Hematopoietic multipotent progenitor cell treated with erythropoietin and hydrocortisone succinate and interleukin-3 and kit ligand, for 4 days (in vitro differentiated cells): ENCODE measurements around the gene PNPLA3.
"Not testable (repeated sequence)": the region's sequence is repeated elsewhere in the genome, so short reads cannot be mapped to it uniquely, and the experiment has no call there.

ENCODE experiments used
- DNase-seq: peaks from one replicate; pipeline ENCODE4 v3.0.0-alpha.2; 2015

PNPLA3 gene

GRCh38 chr22:43890901-43891331 lies 32.7 kb upstream of the PNPLA3 start:
- DNase-seq: no peak

DNA sequence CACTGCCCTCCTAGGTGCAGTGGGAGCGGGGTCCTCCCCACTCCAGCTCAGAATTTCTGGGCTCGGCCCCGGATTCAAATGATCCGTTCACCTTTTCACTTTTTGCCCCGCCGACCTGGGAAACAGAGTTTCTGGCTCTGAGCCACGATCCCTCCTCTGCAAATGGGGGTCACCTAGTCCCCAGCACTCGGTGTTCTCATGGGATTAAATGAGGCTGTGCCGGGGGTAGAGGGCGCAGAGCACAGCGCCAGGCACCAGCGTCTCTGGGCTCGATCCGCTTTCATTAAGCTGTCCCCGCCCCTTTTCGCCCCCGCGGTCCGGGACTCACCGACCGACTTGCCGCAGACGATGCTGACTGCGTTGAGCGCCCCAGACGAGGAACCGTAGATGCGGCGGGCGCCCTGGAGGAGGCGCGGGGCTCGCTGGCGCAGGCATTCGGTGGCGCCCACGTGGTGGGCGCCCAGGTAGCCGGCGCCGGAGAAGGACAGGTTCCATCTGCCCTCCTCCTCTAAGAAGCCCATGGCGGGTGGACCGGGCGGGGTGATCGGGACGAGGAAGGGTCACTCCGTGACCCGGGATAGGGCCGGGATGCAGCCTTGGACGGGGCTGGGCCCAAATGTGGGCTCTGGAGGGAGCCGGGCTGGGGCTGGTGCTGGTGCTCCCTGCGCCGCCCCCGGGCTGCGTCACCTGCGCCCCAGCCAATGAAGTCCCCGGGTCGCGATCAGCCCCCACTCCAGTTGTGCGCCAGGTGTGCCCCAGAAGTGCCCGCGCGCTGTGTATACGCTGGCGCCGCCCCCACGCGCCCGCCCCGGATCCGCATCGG lies 32.0 kb upstream of the PNPLA3 start, which contains the start of gene PNPLA5:
Gene PNPLA5 (minus strand): TSS at position 654 of the 823 bp plus-strand sequence. CDS start 133 bp downstream, at position 521.
- peak; percentile 18 for DNase-seq

- DNase-seq: no peak
Observed at GRCh38 chr22:43892183-43892894, 31.3 kb upstream of the PNPLA3 start.

GRCh38 chr22:43893266-43893665 lies 30.3 kb upstream of the PNPLA3 start:
- DNase-seq: no peak

GRCh38 chr22:43894122-43894521 lies 29.5 kb upstream of the PNPLA3 start:
- DNase-seq: no peak

GRCh38 chr22:43895986-43896645 lies 27.5 kb upstream of the PNPLA3 start:
- peak; percentile 18 for DNase-seq

- DNase-seq: no peak
Observed at GRCh38 chr22:43897751-43898261, 25.8 kb upstream of the PNPLA3 start.

- no peak for DNase-seq
Observed at GRCh38 chr22:43900206-43900605, 23.4 kb upstream of the PNPLA3 start.

DNA sequence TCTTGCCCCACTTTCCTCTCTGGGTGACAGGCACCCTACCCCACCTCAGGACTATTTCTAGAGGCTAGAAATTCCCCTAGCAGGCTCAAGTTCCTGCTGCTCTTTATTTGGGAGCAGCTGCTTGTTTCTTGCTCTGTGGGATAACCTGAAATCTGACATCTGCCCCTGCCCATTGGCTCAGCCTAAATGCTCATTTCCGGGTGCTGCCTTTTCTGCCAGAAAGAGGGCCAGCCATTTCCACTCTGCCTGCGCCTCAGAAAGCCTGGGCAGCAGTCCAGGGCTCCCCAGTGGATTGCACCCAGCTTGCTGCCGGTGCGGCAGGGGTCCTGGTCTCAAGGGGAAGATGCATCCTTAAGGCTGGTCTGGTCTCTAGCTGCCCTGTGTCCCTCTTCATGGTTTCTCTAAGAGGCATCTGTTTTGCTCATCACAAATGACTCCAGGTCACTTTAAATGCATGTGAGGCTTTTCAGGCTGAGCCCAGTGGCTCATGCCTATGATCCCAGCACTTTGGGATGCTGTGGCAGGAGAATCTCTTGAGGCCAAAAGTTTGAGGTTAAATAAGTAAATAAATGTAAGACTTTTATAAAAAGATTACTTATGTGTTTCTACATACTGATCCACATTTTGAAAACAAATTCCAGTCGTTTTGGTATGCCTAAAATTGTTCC lies 21.5 kb upstream of the PNPLA3 start:
- no peak for DNase-seq

DNA sequence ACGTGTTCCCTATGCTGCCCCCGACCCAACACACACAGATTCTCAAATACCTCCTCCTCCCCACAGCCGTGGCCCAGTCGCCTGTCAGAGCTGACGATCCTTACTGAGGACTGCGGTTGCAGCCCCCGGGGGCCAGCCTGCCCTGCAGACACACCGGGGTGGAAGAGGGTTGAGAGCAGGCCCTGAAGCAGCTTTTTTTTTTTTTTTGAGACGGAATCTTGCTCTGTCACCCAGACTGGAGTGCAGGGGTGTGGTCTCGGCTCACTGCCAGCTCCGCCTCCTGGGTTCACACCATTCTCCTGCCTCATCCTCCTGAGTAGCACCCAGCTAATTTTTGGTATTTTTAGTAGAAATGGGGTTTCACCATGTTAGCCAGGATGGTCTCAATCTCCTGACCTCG lies 20.6 kb upstream of the PNPLA3 start:
- DNase-seq: not testable (repeated sequence)

DNA sequence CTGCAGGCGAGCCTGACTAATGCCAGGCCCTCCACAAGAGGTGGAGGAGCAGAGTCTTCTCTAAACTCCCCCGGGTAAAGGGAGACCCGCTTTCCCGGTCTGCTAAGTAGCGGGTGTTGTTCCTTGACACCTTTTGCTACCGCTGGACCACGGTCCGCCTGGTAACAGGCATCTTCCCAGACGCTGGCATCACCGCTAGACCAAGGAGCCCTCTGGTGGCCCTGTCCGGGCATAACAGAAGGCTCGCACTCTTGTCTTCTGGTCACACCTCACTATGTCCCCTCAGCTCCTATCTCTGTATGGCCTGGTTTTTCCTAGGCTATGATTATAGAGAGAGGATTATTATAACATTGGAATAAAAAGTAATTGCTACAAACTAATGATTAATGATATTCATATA lies 19.2 kb upstream of the PNPLA3 start:
- DNase-seq: not testable (repeated sequence)

GRCh38 chr22:43905681-43906080 lies 17.9 kb upstream of the PNPLA3 start:
- DNase-seq: no peak

DNA sequence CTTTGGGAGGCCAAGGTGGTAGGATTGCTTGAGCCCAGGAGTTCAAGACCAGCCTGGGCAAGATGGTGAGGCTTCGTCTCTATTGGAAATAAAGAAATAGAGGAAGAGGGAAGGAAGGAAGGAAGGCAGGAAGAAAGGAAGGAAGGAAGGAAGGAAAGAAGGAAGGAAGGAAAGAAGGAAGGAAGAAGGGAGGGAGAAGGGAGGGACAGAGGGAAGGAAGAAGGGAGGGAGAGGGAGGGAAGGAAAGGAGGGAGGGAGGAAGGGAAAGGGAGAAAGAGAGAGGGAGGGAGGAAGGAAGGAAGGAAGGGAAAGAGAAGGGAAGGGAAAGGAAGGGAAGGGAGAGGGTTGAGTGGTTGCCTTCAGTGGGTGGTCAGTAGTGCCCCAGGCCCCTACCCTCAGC lies 13.9 kb upstream of the PNPLA3 start:
- no peak for DNase-seq

DNA sequence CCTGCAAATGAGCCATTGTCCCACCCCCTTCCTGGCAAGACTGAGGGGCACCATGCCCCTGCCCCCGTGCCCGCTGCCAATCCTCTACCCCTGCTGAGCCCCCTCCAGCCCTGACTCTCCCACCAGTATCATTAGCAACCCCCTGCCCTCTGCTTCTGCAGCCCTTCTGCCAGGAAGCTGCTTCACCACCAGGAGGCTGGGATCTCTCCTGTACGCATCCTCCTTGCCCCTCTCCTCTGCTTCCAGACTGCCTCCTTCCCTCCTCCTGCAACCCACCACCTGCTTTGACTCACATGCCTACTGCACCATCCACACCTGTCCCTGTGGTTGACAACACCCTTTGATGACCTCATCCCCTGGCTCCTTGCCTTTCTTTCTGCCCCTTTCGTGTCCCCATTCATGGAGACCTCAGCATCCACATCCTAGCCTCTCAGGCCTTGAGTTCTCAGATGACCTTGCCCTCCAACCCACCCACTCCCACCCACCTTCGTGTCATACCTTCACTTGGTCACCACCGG lies 13.4 kb upstream of the PNPLA3 start:
- DNase-seq: no peak

- no peak for DNase-seq
Observed at GRCh38 chr22:43911351-43911750, 12.3 kb upstream of the PNPLA3 start.

DNA sequence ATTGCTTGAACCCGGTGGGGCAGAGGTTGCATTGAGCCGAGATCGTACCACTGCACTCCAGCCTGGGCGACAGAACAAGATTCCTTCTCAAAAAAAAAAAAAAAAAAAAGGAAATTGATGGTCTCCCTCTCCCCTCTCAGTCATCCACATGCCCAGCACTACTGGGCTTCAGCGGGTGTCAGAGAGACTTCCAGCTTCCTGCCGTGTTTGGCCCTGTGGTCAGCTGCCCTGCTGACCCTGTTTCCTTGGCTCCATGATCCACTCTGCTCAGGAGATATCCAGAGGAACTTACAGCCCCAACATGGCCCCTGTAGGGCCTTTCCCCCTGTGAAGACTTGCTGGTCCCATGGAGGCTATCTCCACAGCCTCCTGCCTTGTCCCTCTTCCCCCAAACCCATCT lies 6.1 kb upstream of the PNPLA3 start:
- no peak for DNase-seq

DNA sequence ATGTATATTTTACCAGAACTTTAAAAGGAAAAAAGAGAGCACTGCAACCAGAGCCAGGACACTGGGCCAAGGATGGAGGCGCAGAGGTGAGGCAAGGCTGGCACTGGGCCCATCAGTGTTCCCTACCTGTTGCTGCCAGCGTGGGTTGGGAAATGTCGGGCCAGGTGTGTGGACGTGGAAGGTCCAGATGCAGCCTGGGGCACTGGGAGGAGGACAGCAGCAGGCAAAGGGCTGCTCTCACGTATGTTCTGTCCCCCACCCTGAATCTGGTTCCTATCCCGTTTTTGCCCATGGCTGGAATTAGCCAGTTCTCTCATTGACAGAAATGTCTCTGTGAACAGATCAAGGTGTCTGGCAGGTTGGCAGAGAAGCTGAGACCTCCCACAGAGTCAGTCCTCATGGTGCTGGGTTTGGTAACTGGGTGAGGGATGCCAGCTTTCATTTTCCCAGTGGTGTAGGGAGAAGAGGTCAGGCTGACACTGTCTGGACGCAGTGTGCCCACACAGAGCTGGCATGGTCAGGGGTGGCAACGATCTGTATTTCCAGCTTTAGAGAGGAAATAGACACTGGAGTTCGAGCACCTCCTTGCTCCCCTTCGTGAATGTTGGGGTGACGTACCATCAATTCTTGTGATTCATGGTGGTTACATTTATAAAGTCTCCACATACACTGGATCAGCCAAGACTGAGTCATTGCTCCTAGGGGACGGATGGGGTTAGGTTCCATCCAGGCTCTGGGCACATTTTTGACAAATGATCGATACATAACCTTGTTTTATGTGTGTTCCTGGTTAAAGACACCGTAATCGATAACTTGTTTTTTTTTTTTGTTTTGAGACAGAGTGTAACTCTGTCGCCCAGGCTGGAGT lies 4.3 kb upstream of the PNPLA3 start:
- DNase-seq: no peak

DNA sequence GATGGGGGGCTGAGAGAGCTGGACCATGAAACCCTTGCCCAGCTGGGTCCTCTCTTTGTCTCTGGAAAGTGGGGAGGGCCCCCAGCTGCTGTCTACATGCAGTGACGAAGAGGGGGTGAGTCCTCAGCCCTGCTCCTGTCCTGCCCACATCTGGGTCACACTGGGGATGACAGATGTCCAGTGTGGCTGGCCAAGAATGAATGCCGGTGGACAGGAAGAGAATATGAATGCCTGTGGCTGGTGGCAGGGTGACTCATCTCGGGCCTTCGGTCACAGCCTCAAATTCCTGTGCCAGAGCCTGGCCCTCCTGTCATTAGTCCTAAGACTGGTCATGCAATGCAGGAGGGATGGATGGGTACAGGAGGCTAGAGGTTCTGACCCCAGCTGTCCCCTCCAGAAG lies 2.2 kb upstream of the PNPLA3 start:
- DNase-seq: no peak

DNA sequence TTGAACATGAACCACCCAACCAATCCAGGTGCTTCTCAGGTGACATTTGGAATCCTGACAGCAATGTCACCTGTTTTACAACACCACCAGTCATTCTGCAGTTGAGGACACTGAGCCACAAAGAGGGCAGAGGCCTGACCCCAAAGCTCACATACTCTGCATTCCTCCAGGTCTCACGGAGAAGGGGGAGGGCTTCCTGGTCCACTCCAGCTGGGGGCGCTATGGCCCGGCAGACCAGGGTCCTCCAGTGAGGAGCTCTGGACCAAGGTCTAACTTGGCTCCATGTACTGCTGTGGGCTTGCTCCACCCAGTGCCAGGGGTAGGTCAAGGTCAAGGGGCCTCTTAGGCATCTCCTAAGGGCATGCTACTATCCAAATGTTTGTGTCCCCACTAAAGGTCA lies 1.5 kb upstream of the PNPLA3 start:
- no peak for DNase-seq

DNA sequence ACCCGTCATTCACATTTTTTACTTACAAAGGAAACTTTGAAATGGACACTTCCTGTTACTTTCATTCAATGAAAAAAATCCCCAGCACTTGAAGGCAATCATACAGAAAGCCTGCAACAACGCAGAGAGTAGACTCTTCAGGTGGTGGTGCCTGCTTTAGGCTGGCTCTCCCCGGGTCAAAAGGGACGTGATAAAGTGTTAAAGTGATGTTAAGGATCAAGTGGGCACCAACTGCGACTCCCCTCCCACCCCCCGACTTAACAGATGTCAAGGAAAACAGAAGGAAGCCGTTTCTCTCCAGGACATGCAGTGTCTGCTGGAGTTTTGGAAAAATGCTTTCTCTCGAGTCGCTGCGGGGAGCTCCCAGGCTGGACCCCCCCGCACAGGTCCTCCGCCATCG lies 414 bp upstream of the PNPLA3 start:
- peak; percentile 52 for DNase-seq

DNA sequence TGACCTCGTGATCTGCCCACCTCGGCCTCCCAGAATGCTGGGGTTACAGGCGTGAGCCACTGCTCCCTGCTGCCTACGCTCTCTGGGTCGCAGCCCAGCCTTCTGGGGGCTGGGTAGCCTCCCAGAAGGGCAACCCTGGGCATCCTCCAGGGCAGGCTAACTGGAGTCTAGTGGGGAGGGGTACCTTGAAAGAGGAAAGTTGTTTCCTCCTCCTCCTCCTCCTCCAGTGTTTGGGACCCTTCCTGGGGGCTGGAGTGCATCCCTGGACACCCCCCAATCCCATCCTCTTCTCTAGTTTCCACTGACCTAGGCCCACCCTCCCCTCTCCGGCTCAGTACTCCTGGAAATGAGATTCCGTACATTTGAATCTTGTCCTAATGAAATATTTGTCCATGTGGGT lies 1.3 kb downstream of the PNPLA3 start:
- DNase-seq: no peak
